ENCODE measurements around the gene RNF130. TPM values are rescaled to one million over a fixed set of nuclear protein-coding genes. Genes with fewer than 3 reads are reported as not detected.
"Not testable (repeated sequence)": the region's sequence is repeated elsewhere in the genome, so short reads cannot be mapped to it uniquely, and the experiment has no call there.

Gene RNF130
- total RNA-seq, 1 donor from 2014 or later, result 29.8 TPM

GRCh38 chr5:180001136-180001535 lies 70.4 kb downstream of the RNF130 start:
- FAIRE-seq, result no peak
- Mint-ChIP-seq H3K9me3 (ENCODE audit: unreplicated experiment) (no peaks in the 10 kb centered on the region), H3K27ac (ENCODE audit: unreplicated experiment) (no peak overlapping the region)

GRCh38 chr5:179998485-179998884 lies 73.1 kb downstream of the RNF130 start:
- no peak for FAIRE-seq
- DNase-seq (ENCODE audit: low read depth), result no peak
- H3K9ac ChIP-seq (ENCODE audit: low read length), result no peak overlapping the region
- Mint-ChIP-seq H3K4me3 (ENCODE audit: unreplicated experiment) (no peak overlapping the region), H3K36me3 (ENCODE audit: low read depth, unreplicated experiment) (peaks cover 25% of the 10 kb centered on the region), H3K4me1 (ENCODE audit: low read depth, unreplicated experiment) (no peaks in the 10 kb centered on the region), H3K27me3 (ENCODE audit: low read depth, unreplicated experiment) (no peaks in the 10 kb centered on the region), H3K27ac (ENCODE audit: unreplicated experiment) (no peak overlapping the region), H3K9me3 (ENCODE audit: unreplicated experiment) (peaks cover 4% of the 10 kb centered on the region)
- H3K4me1 ChIP-seq (ENCODE audit: insufficient read depth, low read length), result no peaks in the 10 kb centered on the region
- TF ChIP-seq EZH2 (IDR thresholded peaks at IDR 0.05; ENCODE audit: insufficient read depth, low read length) (no peak), CTCF (IDR thresholded peaks at IDR 0.05; ENCODE audit: insufficient read depth, low read depth, low read length) (no peak)
- H3K4me3 ChIP-seq (ENCODE audit: insufficient read depth, low read depth, low read length), result no peak overlapping the region
- no peaks in the 10 kb centered on the region for H3K27me3 ChIP-seq (ENCODE audit: insufficient read depth, low read length)
- H4K20me1 ChIP-seq (ENCODE audit: insufficient read depth, low read length), result no peaks in the 10 kb centered on the region
- H2AFZ ChIP-seq (ENCODE audit: low read depth, low read length), result no peak overlapping the region
- no peaks in the 10 kb centered on the region for H3K79me2 ChIP-seq (ENCODE audit: insufficient read depth, low read length)
- no peak overlapping the region for H3K4me2 ChIP-seq (ENCODE audit: low read length)
- peaks cover 3% of the 10 kb centered on the region for H3K9me3 ChIP-seq (ENCODE audit: insufficient read depth, low read depth, low read length)
- H3K27ac ChIP-seq (ENCODE audit: low read depth, low read length), result no peak overlapping the region
- no peaks in the 10 kb centered on the region for H3K36me3 ChIP-seq (ENCODE audit: insufficient read depth, low read length)

More at GRCh38 chr5:180001136-180001535, 70.4 kb downstream of the RNF130 start:
- Histone ChIP-seq H3K9me3 (ENCODE audit: insufficient read depth, low read depth, low read length) (no peaks in the 10 kb centered on the region), H3K4me2 (ENCODE audit: low read length) (no peak overlapping the region), H3K79me2 (ENCODE audit: insufficient read depth, low read length) (no peaks in the 10 kb centered on the region), H3K27ac (ENCODE audit: low read depth, low read length) (no peak overlapping the region), H3K9ac (ENCODE audit: low read length) (no peak overlapping the region), H4K20me1 (ENCODE audit: insufficient read depth, low read length) (peaks cover 8% of the 10 kb centered on the region), H3K27me3 (ENCODE audit: insufficient read depth, low read length) (no peaks in the 10 kb centered on the region), H3K4me1 (ENCODE audit: insufficient read depth, low read length) (no peaks in the 10 kb centered on the region), H3K36me3 (ENCODE audit: insufficient read depth, low read length) (no peaks in the 10 kb centered on the region), H3K4me3 (ENCODE audit: insufficient read depth, low read depth, low read length) (no peak overlapping the region), H2AFZ (ENCODE audit: low read depth, low read length) (no peak overlapping the region)
- no peak for DNase-seq (ENCODE audit: low read depth)
- no peak for TF ChIP-seq CTCF (IDR thresholded peaks at IDR 0.05; ENCODE audit: insufficient read depth, low read depth, low read length)
- no peak for TF ChIP-seq EZH2 (IDR thresholded peaks at IDR 0.05; ENCODE audit: insufficient read depth, low read length)
- peaks cover 4% of the 10 kb centered on the region for H3K4me1 Mint-ChIP-seq (ENCODE audit: low read depth, unreplicated experiment)
- H3K27me3 Mint-ChIP-seq (ENCODE audit: low read depth, unreplicated experiment), result no peaks in the 10 kb centered on the region
- H3K36me3 Mint-ChIP-seq (ENCODE audit: low read depth, unreplicated experiment), result peaks cover 17% of the 10 kb centered on the region
- H3K4me3 Mint-ChIP-seq (ENCODE audit: unreplicated experiment), result no peak overlapping the region

- Mint-ChIP-seq H3K4me1 (ENCODE audit: low read depth, unreplicated experiment) (no peaks in the 10 kb centered on the region), H3K36me3 (ENCODE audit: low read depth, unreplicated experiment) (peaks cover 25% of the 10 kb centered on the region), H3K4me3 (ENCODE audit: unreplicated experiment) (no peak overlapping the region), H3K27ac (ENCODE audit: unreplicated experiment) (no peak overlapping the region), H3K9me3 (ENCODE audit: unreplicated experiment) (peaks cover 7% of the 10 kb centered on the region), H3K27me3 (ENCODE audit: low read depth, unreplicated experiment) (no peaks in the 10 kb centered on the region)
- H3K4me2 ChIP-seq (ENCODE audit: low read length), result no peak overlapping the region
- H3K9me3 ChIP-seq (ENCODE audit: insufficient read depth, low read depth, low read length), result peaks cover 3% of the 10 kb centered on the region
- no peaks in the 10 kb centered on the region for H3K4me1 ChIP-seq (ENCODE audit: insufficient read depth, low read length)
- no peak overlapping the region for H3K4me3 ChIP-seq (ENCODE audit: insufficient read depth, low read depth, low read length)
- DNase-seq (ENCODE audit: low read depth), result no peak
- H3K9ac ChIP-seq (ENCODE audit: low read length), result no peak overlapping the region
- H2AFZ ChIP-seq (ENCODE audit: low read depth, low read length), result no peak overlapping the region
- TF ChIP-seq CTCF (IDR thresholded peaks at IDR 0.05; ENCODE audit: insufficient read depth, low read depth, low read length) (no peak), EZH2 (IDR thresholded peaks at IDR 0.05; ENCODE audit: insufficient read depth, low read length) (no peak)
- H3K79me2 ChIP-seq (ENCODE audit: insufficient read depth, low read length), result no peaks in the 10 kb centered on the region
- no peaks in the 10 kb centered on the region for H3K27me3 ChIP-seq (ENCODE audit: insufficient read depth, low read length)
- no peaks in the 10 kb centered on the region for H4K20me1 ChIP-seq (ENCODE audit: insufficient read depth, low read length)
- no peak overlapping the region for H3K27ac ChIP-seq (ENCODE audit: low read depth, low read length)
- no peak for FAIRE-seq
- H3K36me3 ChIP-seq (ENCODE audit: insufficient read depth, low read length), result no peaks in the 10 kb centered on the region
These were observed 76.8 kb downstream of the RNF130 start for GRCh38 chr5:179994583-179995323.

GRCh38 chr5:179992855-179993254 lies 78.7 kb downstream of the RNF130 start:
- not testable (repeated sequence) for H3K27me3 ChIP-seq (ENCODE audit: insufficient read depth, low read length); H4K20me1 ChIP-seq (ENCODE audit: insufficient read depth, low read length); H3K27ac ChIP-seq (ENCODE audit: low read depth, low read length); H2AFZ ChIP-seq (ENCODE audit: low read depth, low read length); H3K4me3 ChIP-seq (ENCODE audit: insufficient read depth, low read depth, low read length); H3K36me3 ChIP-seq (ENCODE audit: insufficient read depth, low read length); H3K79me2 ChIP-seq (ENCODE audit: insufficient read depth, low read length); H3K9me3 Mint-ChIP-seq (ENCODE audit: unreplicated experiment); H3K9ac ChIP-seq (ENCODE audit: low read length); H3K4me1 Mint-ChIP-seq (ENCODE audit: low read depth, unreplicated experiment); H3K4me1 ChIP-seq (ENCODE audit: insufficient read depth, low read length); DNase-seq (ENCODE audit: low read depth); H3K9me3 ChIP-seq (ENCODE audit: insufficient read depth, low read depth, low read length); H3K27me3 Mint-ChIP-seq (ENCODE audit: low read depth, unreplicated experiment); H3K4me3 Mint-ChIP-seq (ENCODE audit: unreplicated experiment); FAIRE-seq; H3K4me2 ChIP-seq (ENCODE audit: low read length); H3K27ac Mint-ChIP-seq (ENCODE audit: unreplicated experiment)
- peaks cover 22% of the 10 kb centered on the region for H3K36me3 Mint-ChIP-seq (ENCODE audit: low read depth, unreplicated experiment)

Measured in astrocyte (in vitro differentiated cells and primary cell).